ENCODE measurements around the gene WNT3A.

GRCh38 chr1:228073061-228073856 is 66.5 kb downstream of the WNT3A start:
- TF ChIP-seq POLR2A (IDR thresholded peaks at IDR 0.05) (no peak), CTCF (IDR thresholded peaks at IDR 0.05) (no peak), POLR2AphosphoS5 (IDR thresholded peaks at IDR 0.05) (no peak), EP300 (IDR thresholded peaks at IDR 0.05) (no peak)
